RKO (cell line): ENCODE data around the gene THAP7.

Experiments used
- DNase-seq: peaks from one replicate; pipeline ENCODE4 v3.0.0-alpha.2; 2016; ENCODE audit warnings: low spot score

THAP7 gene

GRCh38 chr22:21031545-21032036, 29.7 kb upstream of the THAP7 start:
- DNase-seq = no peak

GRCh38 chr22:21030621-21031544, 29.0 kb upstream of the THAP7 start:
- DNase-seq = no peak

- DNase-seq = no peak
Measured at GRCh38 chr22:21030032-21030431, 28.1 kb upstream of the THAP7 start.

GRCh38 chr22:21029486-21030025, 27.6 kb upstream of the THAP7 start:
- no peak for DNase-seq

GRCh38 chr22:21028277-21029251, 26.6 kb upstream of the THAP7 start:
- no peak for DNase-seq

- DNase-seq = no peak
Measured at GRCh38 chr22:21026783-21027692, 25.1 kb upstream of the THAP7 start.

GRCh38 chr22:21025763-21026755, 24.1 kb upstream of the THAP7 start:
- no peak for DNase-seq

- no peak for DNase-seq
Measured at GRCh38 chr22:21025266-21025665, 23.3 kb upstream of the THAP7 start.

GRCh38 chr22:21022955-21023614, 21.2 kb upstream of the THAP7 start:
- DNase-seq = no peak

- no peak for DNase-seq
Measured at GRCh38 chr22:21022507-21022906, 20.6 kb upstream of the THAP7 start.

- no peak for DNase-seq
Measured at GRCh38 chr22:21020802-21021429, 19.0 kb upstream of the THAP7 start.

- no peak for DNase-seq
Measured at GRCh38 chr22:21018314-21018713, 16.4 kb upstream of the THAP7 start.

- DNase-seq = no peak
Measured at GRCh38 chr22:21016644-21017420, 14.9 kb upstream of the THAP7 start.

- no peak for DNase-seq
Measured at GRCh38 chr22:21015466-21016006, 13.6 kb upstream of the THAP7 start.

GRCh38 chr22:21014726-21015465, 13.0 kb upstream of the THAP7 start, which contains the start of gene P2RX6:
TSS of gene P2RX6 (plus strand) at chr22:21015165. CDS start at chr22:21015175, 10 bp downstream.
- no peak for DNase-seq

- DNase-seq = no peak
Measured at GRCh38 chr22:21014202-21014725, 12.3 kb upstream of the THAP7 start.
